ENCODE results near the gene MUC13. TPM values are rescaled to one million over a fixed set of nuclear protein-coding genes. Genes with fewer than 3 reads are reported as not detected.

MUC13 gene
- 7.5 to 9.8 TPM (median 8.3 TPM) in 5 replicates for total RNA-seq (2022; extraction: Qiagen RNA extraction; ENCODE audit: low read depth)

GRCh38 chr3:124934577-124934976, at the start of gene MUC13:
Gene MUC13, minus strand, starts transcription at chr3:124934751. Its CDS starts 39 bp downstream, at chr3:124934712.

GRCh38 chr3:124887177-124887931, 47.2 kb downstream of the MUC13 start, which contains the start of gene ITGB5:
Gene ITGB5, minus strand, starts transcription at chr3:124887365. Its CDS starts 365 bp downstream, at chr3:124887000.

Other genes starting within 250 kb of the MUC13 start
- 45.8 to 55.8 TPM (median 52.5 TPM) in 5 replicates for gene UMPS, start 204.3 kb downstream of the MUC13 start, total RNA-seq (2022; extraction: Qiagen RNA extraction; ENCODE audit: low read depth)
- 383 to 516 TPM (median 476 TPM) in 5 replicates for gene ITGB5, start 47.4 kb downstream of the MUC13 start, total RNA-seq (2022; extraction: Qiagen RNA extraction; ENCODE audit: low read depth)
- gene HEG1, start 121.2 kb upstream of the MUC13 start, total RNA-seq (2022; extraction: Qiagen RNA extraction; ENCODE audit: low read depth), result 7.8 to 11.9 TPM (median 10.6 TPM) in 5 replicates

All from A549 treated with GW870086 at 1 μM for 4 hours (cell line).